Tongue (tissue), 2 donors: ENCODE results near the gene MORN3. TPM values are rescaled to one million over a fixed set of nuclear protein-coding genes. Genes with fewer than 3 reads are reported as not detected.
"Not testable (repeated sequence)": the region's sequence is repeated elsewhere in the genome, so short reads cannot be mapped to it uniquely, and the experiment has no call there.

Experiments used
- DNase-seq: peaks from one replicate; pipeline ENCODE4 v3.0.0-alpha.2; 2015
- total RNA-seq: library from RNA; depleted of rRNA; stranded (reverse); fragments of >200 nt; gene quantifications from one replicate; pipeline ENCODE4 v1.2.3, GENCODE V29; 2014

The MORN3 gene, protein sequence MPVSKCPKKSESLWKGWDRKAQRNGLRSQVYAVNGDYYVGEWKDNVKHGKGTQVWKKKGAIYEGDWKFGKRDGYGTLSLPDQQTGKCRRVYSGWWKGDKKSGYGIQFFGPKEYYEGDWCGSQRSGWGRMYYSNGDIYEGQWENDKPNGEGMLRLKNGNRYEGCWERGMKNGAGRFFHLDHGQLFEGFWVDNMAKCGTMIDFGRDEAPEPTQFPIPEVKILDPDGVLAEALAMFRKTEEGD
- total RNA-seq: 0.41 TPM

DNA sequence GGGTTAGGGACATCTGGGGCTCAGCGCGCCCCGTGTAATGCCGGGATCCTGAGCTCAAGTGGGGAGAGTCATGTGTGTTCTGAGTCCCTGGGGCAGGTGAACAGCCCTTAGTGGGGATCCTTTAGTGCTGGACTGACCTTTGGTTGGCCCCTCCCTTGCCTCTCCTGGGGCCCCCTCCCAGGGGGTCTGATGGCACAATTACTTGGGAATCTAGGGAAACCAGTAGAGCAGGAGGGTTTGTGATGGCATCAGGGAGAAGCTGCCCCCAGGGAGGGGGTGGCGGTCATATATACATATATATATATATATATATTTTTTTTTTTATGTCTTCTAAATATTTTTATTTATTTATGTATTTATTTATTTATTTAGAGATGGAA is at the start of gene MORN3:
Gene MORN3 (minus strand): TSS at position 134 of the 380 bp plus-strand sequence. CDS start 171 bp downstream, outside the sequence.
- DNase-seq: no peak

DNA sequence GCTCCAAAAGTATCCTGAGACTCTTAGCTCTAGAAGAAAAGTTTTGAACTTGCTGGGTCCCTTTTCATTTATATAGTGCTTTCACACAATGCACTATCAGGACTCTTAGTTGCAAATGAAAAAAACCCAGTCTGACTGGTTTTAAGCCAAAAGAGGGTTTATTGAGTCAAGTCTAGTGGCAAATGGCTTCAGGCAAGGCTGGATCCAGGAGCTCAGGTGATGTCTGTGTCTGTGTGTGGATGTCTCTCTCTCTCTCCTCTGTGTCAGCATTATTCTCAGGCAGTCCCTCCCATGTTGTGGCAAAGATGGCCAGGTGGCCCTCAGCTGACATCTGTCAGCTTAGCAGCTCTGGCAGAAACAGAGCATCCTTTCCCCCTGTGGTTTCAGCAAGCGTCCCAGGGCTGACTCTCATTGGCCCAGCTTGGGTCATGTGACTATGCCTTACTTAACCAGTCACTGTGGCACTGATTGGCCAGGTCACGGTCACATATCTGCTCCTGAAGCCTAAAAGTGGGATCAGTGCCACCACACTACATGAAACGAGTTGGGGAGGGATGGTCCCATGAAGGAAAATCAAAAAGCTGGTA is 49.3 kb upstream of the MORN3 start:
- no peak for DNase-seq

DNA sequence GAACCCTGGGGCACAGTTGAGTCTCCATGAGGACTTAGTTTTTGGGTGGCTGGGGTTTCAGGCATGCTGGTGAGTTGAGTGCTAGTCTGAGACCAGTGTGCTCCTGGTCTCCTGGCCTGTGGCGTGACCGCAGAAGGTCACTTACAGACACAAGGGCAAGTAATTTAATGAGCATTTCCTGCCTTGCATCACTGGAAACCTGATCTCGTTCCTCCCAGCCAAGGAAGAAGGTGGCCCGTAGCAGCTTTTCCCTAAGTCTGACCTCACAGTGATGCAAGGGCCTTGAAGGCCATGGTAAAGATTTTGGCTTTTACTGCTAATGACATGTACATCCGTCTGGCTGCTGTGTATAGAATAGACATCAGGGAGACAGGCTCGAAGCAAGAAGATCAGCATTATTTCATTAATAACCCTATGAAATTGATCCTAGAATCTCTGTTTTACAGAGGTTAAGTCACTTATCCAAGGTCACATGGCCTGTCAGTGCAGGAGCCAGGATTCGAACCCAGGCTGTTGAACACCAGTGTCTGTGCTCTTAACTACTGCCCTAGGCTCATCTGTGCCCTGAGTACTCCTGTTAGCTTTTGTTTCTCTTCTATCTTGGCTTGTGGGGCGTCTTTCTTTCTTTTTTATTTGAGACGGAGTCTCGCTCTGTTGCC is 47.7 kb upstream of the MORN3 start:
- no peak for DNase-seq

DNA sequence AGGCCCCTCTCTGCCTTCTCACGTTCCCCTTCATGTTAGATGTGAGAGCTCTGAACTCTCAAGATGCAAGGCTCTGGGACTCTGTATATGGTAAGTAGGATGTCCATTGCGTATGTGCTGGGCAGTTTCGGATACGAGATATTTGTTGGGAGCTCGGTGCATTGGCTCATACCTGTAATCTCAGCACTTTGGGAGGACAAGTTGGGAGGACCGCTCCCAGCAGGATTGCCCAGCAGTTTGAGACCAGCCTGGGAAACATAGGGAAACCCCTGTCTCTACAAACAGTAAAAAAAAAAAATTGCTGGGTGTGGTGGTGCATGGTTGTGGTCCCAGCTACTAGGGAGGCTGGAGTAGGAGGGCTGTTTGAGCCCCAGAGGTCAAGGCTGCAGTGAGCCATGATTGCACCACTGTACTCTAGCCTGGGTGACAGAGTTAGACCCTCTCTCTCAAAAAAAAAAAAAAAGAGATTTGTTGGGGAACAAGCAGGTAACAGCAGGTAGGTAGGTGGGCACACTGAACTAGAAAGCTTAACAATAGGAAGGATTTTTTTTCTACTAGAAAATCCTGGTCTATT is 46.5 kb upstream of the MORN3 start:
- DNase-seq: no peak

DNA sequence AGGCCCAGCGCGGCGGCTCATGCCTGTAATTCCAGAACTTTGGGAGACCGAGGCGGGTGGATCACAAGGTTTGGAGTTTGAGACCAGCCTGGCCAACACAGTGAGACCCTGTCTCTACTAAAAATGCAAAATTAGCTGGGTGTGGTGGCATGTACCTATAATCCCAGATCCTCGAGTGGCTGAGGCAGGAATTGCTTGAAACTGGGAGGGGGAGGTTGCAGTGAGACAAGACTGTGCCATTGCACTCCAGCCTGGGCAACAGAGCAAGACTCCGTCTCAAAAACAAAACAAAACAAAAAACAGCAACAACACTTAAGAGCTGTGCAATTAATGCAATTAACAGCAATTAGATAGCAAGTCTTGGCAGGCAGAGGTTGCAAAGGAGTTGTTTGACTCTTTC is 45.6 kb upstream of the MORN3 start:
- not testable (repeated sequence) for DNase-seq

DNA sequence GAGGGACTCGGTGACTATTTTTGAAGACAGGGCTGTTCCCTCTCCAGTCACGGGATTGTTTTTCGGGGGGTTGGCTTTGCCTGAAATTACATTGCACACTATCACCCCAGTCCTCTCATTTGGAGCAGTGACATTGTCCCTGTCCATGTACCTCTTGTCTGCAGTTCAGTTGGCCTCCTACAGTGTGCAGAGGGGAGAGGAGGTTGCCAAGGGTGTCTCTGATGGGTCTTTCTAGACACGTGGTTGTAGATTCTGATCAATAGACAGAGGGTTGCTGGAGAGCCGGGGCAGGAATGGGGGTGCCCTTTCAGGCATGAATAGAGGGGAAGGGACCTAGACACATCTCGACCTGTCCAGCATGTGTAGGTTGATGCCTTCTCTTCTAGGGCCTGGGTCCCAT is 44.3 kb upstream of the MORN3 start:
- no peak for DNase-seq

DNA sequence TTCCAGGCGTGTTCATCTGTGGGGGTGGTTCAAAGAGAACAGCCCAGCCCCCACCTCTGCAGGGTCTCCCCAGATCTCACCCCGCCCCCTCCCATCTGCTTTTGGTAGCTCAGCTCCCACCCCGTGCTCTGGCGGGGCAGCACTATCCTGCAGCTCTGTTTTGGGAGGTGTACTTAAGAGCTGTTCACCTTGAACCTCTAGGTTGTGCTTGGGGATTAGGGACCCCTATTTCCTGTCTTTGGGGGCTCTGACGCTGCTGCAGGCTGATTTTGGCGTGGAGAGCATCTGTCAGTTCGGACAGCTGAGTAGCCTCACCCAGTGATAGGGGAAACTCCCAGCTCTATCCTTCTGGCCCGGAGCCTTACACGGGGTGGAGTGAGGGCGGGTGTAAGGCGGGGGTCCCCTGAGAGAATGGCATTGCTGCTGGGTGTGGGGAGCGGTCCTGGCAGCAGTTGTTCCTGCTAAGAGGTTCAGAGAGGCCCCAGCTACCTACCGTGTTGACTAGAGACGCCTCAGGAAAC is 43.9 kb upstream of the MORN3 start:
- DNase-seq: peak; percentile 88

DNA sequence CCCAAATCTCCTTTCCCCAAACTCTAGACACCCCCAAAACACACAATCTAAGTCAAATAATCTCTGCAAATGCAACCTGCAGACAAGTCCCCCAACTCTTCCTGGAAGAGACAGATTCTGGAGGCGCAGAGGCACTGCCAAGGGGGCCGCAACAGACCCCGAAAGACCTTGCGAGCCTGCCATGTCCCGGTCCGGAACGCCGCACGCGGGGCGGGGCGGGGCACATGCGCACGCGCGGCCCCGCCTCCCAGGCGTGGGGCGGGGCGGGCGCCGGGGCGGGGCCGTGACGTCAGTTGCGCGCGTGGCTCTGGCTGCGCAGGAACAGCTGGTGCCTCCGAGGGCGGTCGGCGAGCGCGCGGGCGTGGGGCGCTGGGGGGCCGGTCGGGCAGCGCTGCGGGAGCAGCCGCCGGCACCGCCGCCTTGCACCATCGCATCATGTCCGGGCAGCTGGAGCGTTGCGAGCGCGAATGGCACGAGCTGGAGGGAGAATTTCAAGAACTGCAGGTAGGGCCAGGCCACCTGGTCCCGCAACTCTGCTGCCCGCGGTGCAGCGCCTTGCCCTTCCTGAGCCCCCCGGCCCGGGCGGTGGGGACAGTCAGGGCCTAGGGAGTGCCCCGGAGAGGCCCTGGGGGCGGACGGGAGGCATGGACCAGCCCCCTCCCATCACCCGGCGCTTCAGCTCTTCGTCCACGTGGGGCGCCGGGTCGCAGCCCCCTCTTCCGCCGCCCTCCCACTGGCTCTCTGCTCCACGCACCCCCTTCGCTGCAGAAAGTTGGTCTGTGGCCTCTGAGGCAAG is 43.2 kb upstream of the MORN3 start, which contains the start of gene TMEM120B:
Gene TMEM120B (plus strand): TSS at position 292 of the 796 bp plus-strand sequence. CDS start 144 bp downstream, at position 436.
- DNase-seq: peak; percentile 92

DNA sequence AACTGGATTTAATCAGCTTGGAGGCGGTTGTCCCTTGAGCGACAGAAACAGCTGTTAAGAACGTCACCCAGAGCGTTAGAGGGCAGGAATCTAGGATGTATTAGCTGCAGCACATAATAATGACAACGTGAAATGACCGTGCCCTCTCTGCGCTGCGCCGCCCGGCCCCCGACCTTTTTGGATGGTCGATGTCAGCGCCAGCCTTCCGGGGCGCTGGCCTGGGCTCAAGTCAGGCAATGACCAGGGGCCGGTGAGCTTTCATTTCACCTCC is 42.7 kb upstream of the MORN3 start:
- DNase-seq: peak; percentile 98

DNA sequence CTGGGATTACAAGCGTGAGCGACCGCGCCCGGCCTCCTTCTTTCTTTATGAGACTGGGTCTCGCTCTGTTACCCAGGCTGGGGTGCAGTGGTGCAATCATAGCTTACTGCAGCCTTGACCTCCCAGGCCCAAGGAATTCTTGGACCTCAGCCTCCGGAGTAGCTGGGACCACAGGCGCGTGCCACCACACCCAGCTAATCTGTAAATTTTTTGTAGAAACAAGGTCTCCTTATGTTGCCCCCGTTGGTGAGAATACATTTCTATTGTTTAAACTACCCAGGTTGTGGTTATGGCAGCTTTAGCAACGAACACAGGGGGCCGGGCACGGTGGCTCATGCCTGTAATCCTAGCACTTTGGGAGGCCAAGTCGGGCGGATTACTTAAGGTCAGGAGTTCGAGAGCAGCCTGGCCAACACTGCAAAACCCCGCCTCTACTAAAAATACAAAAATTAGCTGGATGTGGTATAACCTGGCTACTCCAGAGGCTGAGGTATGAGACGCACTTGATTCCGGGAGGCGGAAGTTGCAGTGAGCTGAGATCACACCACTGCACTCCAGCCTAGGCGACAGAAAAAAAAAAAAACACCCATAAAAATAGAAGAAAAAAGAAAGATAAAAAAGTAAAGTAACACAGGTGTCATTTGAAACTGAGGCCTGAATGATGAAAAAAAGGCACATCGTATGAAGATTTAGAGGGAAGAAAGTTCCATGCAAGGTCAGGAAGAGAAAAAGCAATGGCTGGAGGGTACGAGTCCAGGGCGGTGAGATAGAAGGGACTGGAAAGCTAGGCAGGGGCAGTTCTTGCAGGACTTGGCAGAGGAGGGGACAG is 42.1 kb upstream of the MORN3 start:
- no peak for DNase-seq

DNA sequence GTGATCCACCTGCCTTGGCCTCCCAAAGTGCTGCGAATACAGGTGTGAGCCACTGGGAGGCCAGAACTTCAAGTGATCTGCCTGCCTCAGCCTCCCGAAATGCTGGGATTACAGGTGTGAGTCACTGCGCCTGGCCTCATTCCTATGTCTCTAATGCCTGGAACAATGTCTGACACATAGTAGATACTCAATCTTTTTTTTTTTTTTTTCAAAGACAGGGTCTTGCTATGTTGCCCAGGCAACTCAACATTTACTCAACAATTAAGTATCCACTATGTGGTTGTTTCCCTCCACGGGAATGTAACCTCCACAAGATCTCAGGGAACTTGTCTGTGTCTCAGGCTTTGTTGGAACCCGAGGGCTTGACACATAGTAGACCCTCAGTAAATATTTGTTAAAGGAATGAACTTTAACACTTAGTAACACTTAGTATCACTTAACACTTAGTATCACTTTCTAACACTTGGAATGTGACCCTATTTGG is 40.1 kb upstream of the MORN3 start:
- DNase-seq: peak; percentile 14

DNA sequence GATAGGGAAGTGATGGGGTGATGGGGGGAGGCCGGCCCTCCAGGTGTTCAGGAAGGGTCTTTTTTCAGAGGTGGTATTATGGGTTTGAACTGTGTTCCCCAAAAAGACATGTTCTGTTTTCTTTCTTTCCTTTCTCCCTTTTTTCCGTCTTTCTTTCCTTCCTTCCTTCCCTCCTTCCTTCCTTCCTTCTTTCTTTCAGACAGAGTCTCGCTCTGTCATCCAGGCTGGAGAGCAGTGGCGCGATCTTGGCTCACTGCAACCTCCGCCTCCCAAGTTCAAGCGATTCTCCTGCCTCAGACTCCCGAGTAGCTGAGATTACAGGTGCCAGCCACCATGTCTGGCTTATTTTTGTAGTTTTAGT is 39.6 kb upstream of the MORN3 start:
- not testable (repeated sequence) for DNase-seq

DNA sequence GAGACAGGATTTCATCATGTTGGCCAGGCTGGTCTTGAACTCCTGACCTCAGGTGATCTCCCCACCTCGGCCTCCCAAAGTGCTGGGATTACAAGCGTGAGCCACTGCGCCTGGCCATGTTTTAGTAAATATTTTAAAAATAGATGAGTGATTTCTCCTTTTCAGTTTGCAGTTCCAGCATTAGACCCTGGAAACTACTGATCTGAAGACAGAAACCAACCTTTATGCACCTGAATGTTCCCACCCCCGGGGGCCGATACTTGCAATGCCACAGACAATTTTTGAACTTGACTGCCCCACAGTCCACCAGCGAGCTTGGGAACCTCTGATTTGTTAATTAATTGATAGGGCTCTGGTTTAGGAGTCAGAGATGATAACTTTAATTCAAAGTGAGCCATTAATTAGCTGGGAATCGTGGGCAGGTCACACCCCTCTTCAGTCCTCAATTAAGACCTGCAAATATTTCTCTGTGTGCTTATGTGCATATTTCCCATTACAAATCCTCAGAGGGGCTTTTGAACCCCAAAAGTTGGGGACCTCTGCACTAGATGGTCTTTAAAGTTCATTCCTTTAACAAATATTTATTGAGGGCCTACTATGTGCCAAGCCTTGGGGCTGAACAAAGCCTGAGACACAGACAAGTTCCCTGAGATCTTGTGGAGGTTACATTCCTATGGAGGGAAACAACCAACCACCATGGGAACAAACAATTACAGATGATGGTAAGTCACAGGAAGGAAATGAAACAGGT is 39.0 kb upstream of the MORN3 start:
- DNase-seq: no peak

DNA sequence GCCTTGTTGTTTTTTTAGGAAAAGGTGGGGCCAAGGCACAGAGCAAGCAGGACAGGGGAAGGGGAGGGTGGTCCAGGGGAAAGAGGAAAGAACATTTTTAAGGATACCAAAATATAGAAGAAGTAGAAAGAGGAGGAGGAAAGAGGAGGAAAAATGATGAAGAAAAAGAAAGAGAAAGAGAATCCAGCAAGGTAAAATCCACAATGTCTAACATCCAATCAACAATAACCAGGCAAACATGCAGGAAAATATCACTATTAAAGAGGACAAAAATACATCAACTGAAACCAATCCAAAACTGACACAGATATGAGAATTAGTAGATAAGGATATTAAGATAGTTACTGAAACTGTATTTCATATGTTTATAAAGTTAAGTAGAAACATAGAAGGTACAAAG is 36.1 kb upstream of the MORN3 start:
- no peak for DNase-seq

DNA sequence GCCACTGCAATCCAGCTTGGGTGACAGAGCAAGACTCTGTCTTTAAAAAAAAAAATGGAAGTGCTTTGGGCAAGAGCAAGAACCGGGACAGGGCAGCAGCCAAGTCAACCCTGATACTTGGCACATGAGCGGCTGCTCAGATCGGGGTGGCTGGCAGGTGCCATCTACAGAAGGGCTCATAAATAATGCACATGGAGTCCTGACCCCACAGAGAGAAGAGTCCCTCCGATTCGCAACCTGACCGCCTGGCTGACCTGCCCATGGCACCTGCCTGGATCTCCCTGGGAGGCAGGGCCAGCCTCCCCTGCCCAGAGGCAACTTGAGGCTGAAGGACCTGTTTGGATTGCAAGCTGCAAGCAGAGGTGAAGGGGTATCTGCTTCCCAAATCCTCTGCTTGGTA is 33.5 kb upstream of the MORN3 start:
- no peak for DNase-seq

DNA sequence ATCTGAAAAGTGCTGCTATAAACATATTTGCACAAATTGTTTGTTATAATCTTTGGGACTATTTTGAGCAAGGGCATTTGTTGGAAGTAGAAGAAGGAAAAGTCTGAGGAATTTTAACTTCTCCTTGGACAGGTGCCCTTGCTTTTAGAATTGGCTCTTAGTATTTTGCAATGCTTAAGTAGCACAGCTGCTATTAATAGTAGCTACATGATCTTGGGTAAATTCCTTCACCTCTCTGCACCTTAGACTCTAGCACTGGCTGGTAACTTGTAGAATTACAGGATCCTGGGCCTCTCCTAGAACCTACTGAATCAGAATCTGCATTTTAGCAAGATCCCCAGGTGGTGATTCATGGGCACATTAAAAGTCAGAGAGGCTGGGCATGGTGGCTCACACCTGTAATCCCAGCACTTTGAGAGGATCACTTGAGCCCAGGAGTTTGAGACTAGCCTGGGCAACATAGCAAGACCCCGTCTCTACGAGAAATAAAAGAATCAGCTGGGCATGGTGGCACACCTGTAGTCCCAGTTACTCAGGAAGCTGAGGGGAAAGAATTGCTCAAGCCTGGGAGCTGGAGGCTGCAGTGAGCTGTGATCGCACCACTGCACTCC is 32.3 kb upstream of the MORN3 start:
- DNase-seq: no peak

DNA sequence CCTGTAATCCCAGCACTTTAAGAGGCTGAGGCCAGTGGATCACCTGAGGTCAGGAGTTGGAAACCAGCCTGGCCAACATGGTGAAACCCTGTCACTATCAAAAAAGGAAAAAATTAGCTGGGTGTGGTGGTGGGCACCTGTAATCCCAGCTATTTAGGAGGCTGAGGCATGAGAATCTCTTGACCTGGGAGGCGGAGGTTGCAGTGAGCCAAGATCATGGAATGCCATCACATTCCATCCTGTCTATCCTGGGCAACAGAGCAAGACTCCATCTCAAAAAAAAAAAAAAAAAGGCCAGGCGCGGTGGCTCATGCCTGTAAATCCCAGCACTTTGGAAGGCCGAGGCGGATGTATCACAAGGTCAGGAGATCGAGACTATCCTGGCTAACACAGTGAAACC is 28.4 kb upstream of the MORN3 start:
- DNase-seq: not testable (repeated sequence)

DNA sequence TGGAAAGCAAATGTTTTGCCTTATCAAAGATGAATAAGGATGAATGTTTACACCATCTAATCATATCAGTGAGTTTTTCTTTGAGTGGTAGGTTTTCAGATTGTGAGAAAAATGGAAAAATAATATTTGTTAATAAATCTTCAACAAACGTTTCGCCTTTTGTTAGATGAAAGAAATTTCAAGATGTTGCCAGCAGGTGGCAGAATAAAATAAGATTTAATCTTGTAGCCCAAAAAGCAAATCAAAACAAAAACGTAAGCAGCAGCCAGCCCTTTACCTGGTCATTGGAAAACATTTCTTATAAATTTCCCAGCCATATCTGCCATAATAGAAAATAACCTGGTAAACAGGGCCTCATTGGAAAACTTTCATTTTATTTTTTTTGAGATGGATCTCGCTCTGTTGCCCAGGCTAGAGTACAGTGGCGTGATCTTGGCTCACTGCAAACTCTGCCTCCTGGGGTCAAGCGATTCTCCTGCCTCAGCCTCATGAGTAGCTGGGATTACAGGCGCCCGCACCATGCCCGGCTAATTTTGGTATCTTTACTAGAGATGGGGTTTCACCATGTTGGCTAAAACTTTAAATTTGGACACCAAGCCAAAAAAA is 27.7 kb upstream of the MORN3 start:
- DNase-seq: peak; percentile 83

DNA sequence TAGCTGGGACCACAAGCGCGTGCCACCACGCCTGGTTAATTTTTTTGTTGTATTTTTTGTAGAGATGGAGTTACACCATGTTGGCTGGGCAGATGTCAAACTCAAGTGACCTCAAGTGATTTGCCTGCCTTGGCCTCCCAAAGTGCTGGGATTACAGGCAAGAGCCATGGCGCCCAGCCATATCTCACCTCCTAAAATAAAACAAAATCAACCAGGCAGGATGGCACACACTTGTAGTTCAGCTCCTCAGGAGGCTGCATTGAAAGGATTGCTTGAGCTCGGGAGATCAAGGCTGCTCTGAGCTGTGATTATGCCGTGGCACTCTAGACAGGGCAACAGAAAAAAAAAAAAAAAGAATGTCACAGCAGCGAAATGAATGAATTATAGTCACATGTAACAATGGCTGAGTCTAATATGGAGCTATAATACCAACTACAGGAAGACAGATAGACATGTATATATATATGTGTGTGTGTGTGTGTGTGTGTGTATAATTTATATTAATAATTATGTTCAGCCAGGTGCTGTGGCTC is 23.8 kb upstream of the MORN3 start:
- DNase-seq: no peak

DNA sequence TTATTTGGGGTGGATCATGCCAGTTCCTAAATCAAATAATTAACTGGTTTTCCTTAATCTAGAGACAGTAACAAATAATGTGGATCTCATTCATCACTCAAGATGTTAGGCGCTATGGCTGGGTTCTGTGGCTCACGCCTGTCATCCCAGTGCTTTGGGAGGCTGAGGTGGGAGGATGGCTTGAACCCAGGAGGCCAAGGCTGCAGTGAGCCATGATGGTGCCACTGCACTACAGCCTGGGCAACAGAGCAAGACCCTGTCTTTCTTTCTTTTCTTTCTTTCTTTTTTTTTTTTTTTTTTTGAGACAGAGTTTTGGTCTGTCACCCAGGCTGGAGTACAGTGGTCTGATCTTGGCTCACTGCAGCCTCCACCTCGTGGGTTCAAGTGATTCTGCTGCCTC is 23.3 kb upstream of the MORN3 start:
- DNase-seq: not testable (repeated sequence)
